HG02870 (cell line): ENCODE measurements around the gene BAZ2B.
"Not testable (repeated sequence)": the region's sequence is repeated elsewhere in the genome, so short reads cannot be mapped to it uniquely, and the experiment has no call there.

ENCODE experiments used
- ATAC-seq: cut with Tn5 transposase; IDR thresholded peaks from one replicate; pipeline ENCODE4 v1.9.1; 2021; ENCODE audit warnings: mild to moderate bottlenecking, moderate library complexity; ENCODE audit not compliant: unreplicated experiment

Gene BAZ2B

GRCh38 chr2:159361603-159362002, 254.7 kb downstream of the BAZ2B start:
- ATAC-seq: not testable (repeated sequence)

- no peak for ATAC-seq
Measured at GRCh38 chr2:159356053-159356554, 260.2 kb downstream of the BAZ2B start.

GRCh38 chr2:159351977-159352376, 264.4 kb downstream of the BAZ2B start:
- ATAC-seq: no peak

- no peak for ATAC-seq
Measured at GRCh38 chr2:159349674-159350299, 266.6 kb downstream of the BAZ2B start.

GRCh38 chr2:159326569-159327255, 289.6 kb downstream of the BAZ2B start:
- ATAC-seq: no peak

- no peak for ATAC-seq
Measured at GRCh38 chr2:159322419-159322818, 293.9 kb downstream of the BAZ2B start.

GRCh38 chr2:159317392-159318088, 298.8 kb downstream of the BAZ2B start:
- ATAC-seq: no peak

- no peak for ATAC-seq
Measured at GRCh38 chr2:159307942-159308341, 308.4 kb downstream of the BAZ2B start.

- no peak for ATAC-seq
Measured at GRCh38 chr2:159300586-159300985, 315.8 kb downstream of the BAZ2B start.

GRCh38 chr2:159298967-159299366, 317.4 kb downstream of the BAZ2B start:
- no peak for ATAC-seq

- no peak for ATAC-seq
Measured at GRCh38 chr2:159297042-159297707, 319.2 kb downstream of the BAZ2B start.

- no peak for ATAC-seq
Measured at GRCh38 chr2:159292157-159292556, 324.2 kb downstream of the BAZ2B start.

- ATAC-seq: no peak
Measured at GRCh38 chr2:159290289-159290907, 325.9 kb downstream of the BAZ2B start.

GRCh38 chr2:159287733-159288132, 328.6 kb downstream of the BAZ2B start:
- no peak for ATAC-seq

- peak; percentile 87 for ATAC-seq
Measured at GRCh38 chr2:159286709-159287441, 329.5 kb downstream of the BAZ2B start.

- ATAC-seq: peak; percentile 32
Measured at GRCh38 chr2:159285929-159286708, 330.2 kb downstream of the BAZ2B start, which contains the start of gene WDSUB1. Gene WDSUB1, minus strand, starts transcription at chr2:159286703. Its CDS starts 3,634 bp downstream, at chr2:159283069.

- no peak for ATAC-seq
Measured at GRCh38 chr2:159285433-159285832, 330.9 kb downstream of the BAZ2B start.

GRCh38 chr2:159283529-159283928, 332.8 kb downstream of the BAZ2B start:
- ATAC-seq: no peak

GRCh38 chr2:159281002-159281401, 335.3 kb downstream of the BAZ2B start:
- no peak for ATAC-seq
